ENCODE data around the gene IYD. TPM values are rescaled to one million over a fixed set of nuclear protein-coding genes. Genes with fewer than 3 reads are reported as not detected.

IYD gene, protein sequence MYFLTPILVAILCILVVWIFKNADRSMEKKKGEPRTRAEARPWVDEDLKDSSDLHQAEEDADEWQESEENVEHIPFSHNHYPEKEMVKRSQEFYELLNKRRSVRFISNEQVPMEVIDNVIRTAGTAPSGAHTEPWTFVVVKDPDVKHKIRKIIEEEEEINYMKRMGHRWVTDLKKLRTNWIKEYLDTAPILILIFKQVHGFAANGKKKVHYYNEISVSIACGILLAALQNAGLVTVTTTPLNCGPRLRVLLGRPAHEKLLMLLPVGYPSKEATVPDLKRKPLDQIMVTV
- total RNA-seq (2014; rRNA removed; shearing (Covaris generic)) (not detected in 2 replicates), total RNA-seq (2022) (not detected in 2 replicates), Bru-seq, nascent RNA (not detected), BruChase-seq, experiment 1, labeled RNA remaining after a 6-hour chase (not detected), BruChase-seq, experiment 2, labeled RNA remaining after a 2-hour chase (not detected)
- long read RNA-seq: 0 reads

DNA sequence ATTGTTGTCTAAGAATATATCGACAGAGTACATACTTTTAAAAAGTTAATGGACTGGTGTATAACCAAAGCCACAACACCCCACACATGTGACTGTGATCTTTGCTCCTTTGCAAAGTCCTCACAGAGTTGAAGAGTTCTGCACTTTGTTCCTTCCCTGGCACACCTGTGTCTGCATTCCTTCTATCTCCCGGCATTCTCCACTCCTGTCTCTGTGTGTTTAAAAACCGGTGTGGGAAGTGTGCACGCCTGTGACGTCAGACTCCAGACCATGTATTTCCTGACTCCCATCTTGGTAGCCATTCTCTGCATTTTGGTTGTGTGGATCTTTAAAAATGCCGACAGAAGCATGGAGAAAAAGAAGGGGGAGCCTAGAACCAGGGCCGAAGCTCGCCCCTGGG is at the start of gene IYD:
TSS of gene IYD (plus strand) at position 251 of the 400 bp plus-strand sequence. CDS start at position 271, 20 bp downstream.
- no peaks in the 10 kb centered on the region for H4K20me1 ChIP-seq (ENCODE audit: insufficient read depth, low read length)
- H2AFZ ChIP-seq (ENCODE audit: low read length): no peak within 1 kb of the TSS
- POLR2A ChIA-PET: interaction anchor here (0.9 kb wide), 1 partner anchor 26 kb away, joined by 3 read pairs; no protein-coding TSS in a partner anchor
- DNase-seq (ENCODE audit: low spot score): no peak
- no peaks in the 10 kb centered on the region for H3K4me1 ChIP-seq (ENCODE audit: insufficient read depth, low read length, poor library complexity, severe bottlenecking)
- CTCF ChIA-PET (ENCODE audit: unreplicated experiment): no interaction called here
- no peak for TF ChIP-seq EZH2phosphoT487 (IDR thresholded peaks at IDR 0.05; ENCODE audit: borderline replicate concordance, low read depth, low read length)
- TF ChIP-seq, protein P1, sequence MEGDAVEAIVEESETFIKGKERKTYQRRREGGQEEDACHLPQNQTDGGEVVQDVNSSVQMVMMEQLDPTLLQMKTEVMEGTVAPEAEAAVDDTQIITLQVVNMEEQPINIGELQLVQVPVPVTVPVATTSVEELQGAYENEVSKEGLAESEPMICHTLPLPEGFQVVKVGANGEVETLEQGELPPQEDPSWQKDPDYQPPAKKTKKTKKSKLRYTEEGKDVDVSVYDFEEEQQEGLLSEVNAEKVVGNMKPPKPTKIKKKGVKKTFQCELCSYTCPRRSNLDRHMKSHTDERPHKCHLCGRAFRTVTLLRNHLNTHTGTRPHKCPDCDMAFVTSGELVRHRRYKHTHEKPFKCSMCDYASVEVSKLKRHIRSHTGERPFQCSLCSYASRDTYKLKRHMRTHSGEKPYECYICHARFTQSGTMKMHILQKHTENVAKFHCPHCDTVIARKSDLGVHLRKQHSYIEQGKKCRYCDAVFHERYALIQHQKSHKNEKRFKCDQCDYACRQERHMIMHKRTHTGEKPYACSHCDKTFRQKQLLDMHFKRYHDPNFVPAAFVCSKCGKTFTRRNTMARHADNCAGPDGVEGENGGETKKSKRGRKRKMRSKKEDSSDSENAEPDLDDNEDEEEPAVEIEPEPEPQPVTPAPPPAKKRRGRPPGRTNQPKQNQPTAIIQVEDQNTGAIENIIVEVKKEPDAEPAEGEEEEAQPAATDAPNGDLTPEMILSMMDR (conservative IDR thresholded peaks at IDR 0.05; ENCODE audit: low read length): no peak
- no peak within 1 kb of the TSS for H3K4me2 ChIP-seq (ENCODE audit: low read length)
- no peak within 1 kb of the TSS for H3K4me3 ChIP-seq (ENCODE audit: low read depth, low read length, poor library complexity, severe bottlenecking)
- H3K9me2 ChIP-seq (ENCODE audit: insufficient read depth, low read length): no peaks in the 10 kb centered on the region
- intact Hi-C loops (cut with micrococcal nuclease; ENCODE audit: unreplicated experiment): no loop called here
- no peaks in the 10 kb centered on the region for H3K9me3 ChIP-seq (ENCODE audit: low read length)
- no peak within 1 kb of the TSS for H3K27ac ChIP-seq (ENCODE audit: low read depth, low read length, poor library complexity, severe bottlenecking)
- H3K36me3 ChIP-seq (ENCODE audit: insufficient read depth, low read length): no peaks in the 10 kb centered on the region
- no TSS peak for BruUV-seq (replicated peaks)
- H3K79me2 ChIP-seq (ENCODE audit: insufficient read depth, low read depth, low read length): no peaks in the 10 kb centered on the region

DNA sequence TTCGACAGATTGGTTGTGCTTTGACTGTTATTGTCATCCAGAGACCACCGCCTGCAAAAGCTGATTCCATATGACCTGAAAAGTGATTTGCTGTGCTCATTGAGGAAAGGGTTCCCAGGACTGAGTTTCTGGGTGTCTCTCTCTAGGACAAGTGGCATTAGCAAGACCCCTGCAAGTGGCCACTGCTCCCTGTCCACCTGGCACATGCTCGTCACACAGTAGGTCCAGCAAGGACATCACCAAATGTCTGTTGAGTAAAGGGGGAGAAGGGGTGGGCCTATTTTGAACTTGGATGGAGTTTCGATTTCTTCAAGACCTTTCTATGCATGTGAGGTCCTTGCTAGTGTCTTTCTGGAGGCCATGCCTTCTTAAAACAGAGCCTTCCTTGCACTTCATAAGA is 48.9 kb upstream of the IYD start:
- Histone ChIP-seq H3K9me3 (ENCODE audit: low read length) (no peaks in the 10 kb centered on the region), H3K79me2 (ENCODE audit: insufficient read depth, low read depth, low read length) (no peaks in the 10 kb centered on the region), H3K27ac (ENCODE audit: low read depth, low read length, poor library complexity, severe bottlenecking) (no peak overlapping the region), H3K4me1 (ENCODE audit: insufficient read depth, low read length, poor library complexity, severe bottlenecking) (no peaks in the 10 kb centered on the region), H3K4me3 (ENCODE audit: low read depth, low read length, poor library complexity, severe bottlenecking) (no peak overlapping the region), H3K36me3 (ENCODE audit: insufficient read depth, low read length) (no peaks in the 10 kb centered on the region), H4K20me1 (ENCODE audit: insufficient read depth, low read length) (no peaks in the 10 kb centered on the region), H3K9me2 (ENCODE audit: insufficient read depth, low read length) (no peaks in the 10 kb centered on the region), H2AFZ (ENCODE audit: low read length) (no peak overlapping the region), H3K4me2 (ENCODE audit: low read length) (no peak overlapping the region)
- intact Hi-C loops (cut with micrococcal nuclease; ENCODE audit: unreplicated experiment): no loop called here
- ChIA-PET POLR2A (no interaction called here), CTCF (ENCODE audit: unreplicated experiment) (no interaction called here)
- TF ChIP-seq, protein P1 (conservative IDR thresholded peaks at IDR 0.05; ENCODE audit: low read length): no peak
- TF ChIP-seq EZH2phosphoT487 (IDR thresholded peaks at IDR 0.05; ENCODE audit: borderline replicate concordance, low read depth, low read length): no peak
- BruUV-seq (replicated peaks): no TSS peak
- no peak for DNase-seq (ENCODE audit: low spot score)

DNA sequence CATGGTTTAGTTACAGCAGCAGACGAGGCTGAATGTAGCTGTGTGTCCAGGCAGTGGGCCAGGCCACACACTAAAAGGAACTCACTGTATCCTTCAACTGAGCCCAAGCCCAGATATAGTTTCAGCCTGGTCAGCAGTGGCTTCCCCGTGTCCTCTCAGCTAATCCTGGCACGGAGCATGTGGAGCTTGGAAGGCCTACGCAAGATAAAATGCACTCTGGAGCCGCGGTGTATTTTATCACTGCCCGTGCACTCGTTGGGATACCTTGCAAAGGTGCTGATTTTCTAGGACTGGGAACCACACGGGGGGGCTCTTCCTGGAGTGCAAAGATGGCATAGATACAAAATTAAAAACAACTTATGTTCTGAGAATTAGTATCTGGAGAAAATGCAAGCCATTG is 48.4 kb upstream of the IYD start:
- TF ChIP-seq EZH2phosphoT487 (IDR thresholded peaks at IDR 0.05; ENCODE audit: borderline replicate concordance, low read depth, low read length): no peak
- TF ChIP-seq, protein P1 (conservative IDR thresholded peaks at IDR 0.05; ENCODE audit: low read length): no peak
- Histone ChIP-seq H2AFZ (ENCODE audit: low read length) (no peak overlapping the region), H3K36me3 (ENCODE audit: insufficient read depth, low read length) (no peaks in the 10 kb centered on the region), H3K79me2 (ENCODE audit: insufficient read depth, low read depth, low read length) (no peaks in the 10 kb centered on the region), H3K4me1 (ENCODE audit: insufficient read depth, low read length, poor library complexity, severe bottlenecking) (no peaks in the 10 kb centered on the region), H4K20me1 (ENCODE audit: insufficient read depth, low read length) (no peaks in the 10 kb centered on the region), H3K4me3 (ENCODE audit: low read depth, low read length, poor library complexity, severe bottlenecking) (no peak overlapping the region), H3K9me2 (ENCODE audit: insufficient read depth, low read length) (no peaks in the 10 kb centered on the region), H3K9me3 (ENCODE audit: low read length) (no peaks in the 10 kb centered on the region), H3K27ac (ENCODE audit: low read depth, low read length, poor library complexity, severe bottlenecking) (no peak overlapping the region), H3K4me2 (ENCODE audit: low read length) (no peak overlapping the region)
- intact Hi-C loops (cut with micrococcal nuclease; ENCODE audit: unreplicated experiment): no loop called here
- no peak for DNase-seq (ENCODE audit: low spot score)
- no TSS peak for BruUV-seq (replicated peaks)
- POLR2A ChIA-PET: no interaction called here
- CTCF ChIA-PET (ENCODE audit: unreplicated experiment): no interaction called here

All from OCI-LY7 (cell line).